Measurements from ENCODE around the gene HOXD10.

- TF ChIP-seq EP300 (IDR thresholded peaks at IDR 0.05) (no peak), CTCF (IDR thresholded peaks at IDR 0.05) (no peak)
Observed at GRCh38 chr2:176094349-176094748, 22.2 kb upstream of the HOXD10 start.

Measured in ovary (tissue), 3 donors.